Fibroblast of lung (primary cell): Measurements from ENCODE around the gene SGCA. TPM values are rescaled to one million over a fixed set of nuclear protein-coding genes. Genes with fewer than 3 reads are reported as not detected.

Experiments used
- DNase-seq, 2 donors: peaks; one replicate each; pipeline versions ENCODE4 v3.0.0 to v3.0.0-alpha.2; 2010; ENCODE audit warnings: low read depth in 2 of 2
- H2AFZ ChIP-seq: 2 replicates; pipeline ENCODE4 v1.5.1; 2012; ENCODE audit warnings: low read length, control low read depth, inconsistent platforms
- H3K27ac ChIP-seq: 2 replicates; pipeline ENCODE4 v1.5.1; 2011; ENCODE audit warnings: low read length, control low read depth; ENCODE audit not compliant: insufficient read depth
- H3K27me3 ChIP-seq: 2 replicates; pipeline ENCODE4 v1.5.1; 2011; ENCODE audit warnings: mild to moderate bottlenecking, low read length; ENCODE audit not compliant: control insufficient read depth, insufficient read depth
- H3K36me3 ChIP-seq: 2 replicates; pipeline ENCODE4 v1.5.1; 2011; ENCODE audit warnings: low read length; ENCODE audit not compliant: control insufficient read depth, insufficient read depth
- H3K4me1 ChIP-seq: 2 replicates; pipeline ENCODE4 v1.5.1; 2011; ENCODE audit warnings: low read length; ENCODE audit not compliant: control insufficient read depth, insufficient read depth; ENCODE audit errors: extremely low read depth
- H3K4me2 ChIP-seq: 2 replicates; pipeline ENCODE4 v1.5.1; 2011; ENCODE audit warnings: low read length, control low read depth; ENCODE audit not compliant: insufficient read depth; ENCODE audit errors: extremely low read depth
- H3K4me3 ChIP-seq, 4 experiments: fragments of 200-600 bp in 1 of 4; sonication (generic) in 1 of 4; replicated peaks in 1 of 4; 2 replicates each; pipeline ENCODE4 v1.5.1; 2011 to 2016; ENCODE audit warnings: low read length in 4 of 4, low read depth in 3 of 4, mild to moderate bottlenecking in 3 of 4, control low read depth in 2 of 4, inconsistent platforms in 1 of 4, mixed read lengths in 1 of 4; ENCODE audit not compliant: insufficient read depth in 1 of 4; ENCODE audit errors: control extremely low read depth in 1 of 4
- H3K79me2 ChIP-seq: 2 replicates; pipeline ENCODE4 v1.5.1; 2012; ENCODE audit warnings: mild to moderate bottlenecking, low read length, inconsistent platforms; ENCODE audit not compliant: control insufficient read depth, insufficient read depth
- H3K9ac ChIP-seq: 2 replicates; pipeline ENCODE4 v1.5.1; 2011; ENCODE audit warnings: mild to moderate bottlenecking, low read length, control low read depth; ENCODE audit not compliant: insufficient read depth
- H3K9me3 ChIP-seq: 2 replicates; pipeline ENCODE4 v1.5.1; 2012; ENCODE audit warnings: low read depth, low read length; ENCODE audit not compliant: control insufficient read depth, insufficient read depth
- H4K20me1 ChIP-seq: 2 replicates; pipeline ENCODE4 v1.5.1; 2011; ENCODE audit warnings: low read length; ENCODE audit not compliant: control insufficient read depth, insufficient read depth; ENCODE audit errors: extremely low read depth
- EZH2 ChIP-seq: IDR thresholded peaks from 2 replicates; pipeline ENCODE4 v1.5.1; 2012; ENCODE audit warnings: low read length, control low read depth, mild to moderate bottlenecking; ENCODE audit errors: missing control alignments
- polyA plus RNA-seq, 2 donors: library from polyadenylated mRNA; depleted of rRNA in 1 of 2; stranded (reverse) in 1 of 2; unstranded in 1 of 2; fragments of >200 nt; gene quantifications; 2 replicates each; pipeline ENCODE4 v1.2.1, GENCODE V29; 2011 to 2012; ENCODE audit warnings: missing spikeins in 1 of 2
- total RNA-seq: library from RNA; depleted of rRNA; stranded (reverse); fragments of >200 nt; gene quantifications from 2 replicates; pipeline ENCODE4 v1.2.1, GENCODE V29; 2014
- TF ChIP-seq, protein P1 (sequence below), 2 donors: IDR thresholded peaks in 1 of 2; conservative IDR thresholded peaks in 1 of 2; 1 replicate in 1 of 2; 2 replicates in 1 of 2; pipeline ENCODE4 v1.5.1; 2011 to 2012; ENCODE audit warnings: low read length in 2 of 2, control low read depth in 1 of 2, inconsistent platforms in 1 of 2, low read depth in 1 of 2, mild to moderate bottlenecking in 1 of 2

Gene SGCA
- total and polyA plus RNA-seq, 2 donors (not counting 1 experiment from before 2014, with no cell fraction given): 1.6 to 4.3 TPM

GRCh38 chr17:50129728-50130558 lies 35.9 kb upstream of the SGCA start, which contains the start of gene SAMD14:
SAMD14 (minus strand) TSS chr17:50130160; CDS start chr17:50124959, 5,201 bp downstream.
- H3K79me2 ChIP-seq: no peaks in the 10 kb centered on the region
- H3K27ac ChIP-seq: no peak within 1 kb of the TSS
- peaks cover 3% of the 10 kb centered on the region for H3K36me3 ChIP-seq
- H3K4me3 ChIP-seq: peak within 1 kb of the TSS; percentile 44 to 59 (median 54)
- peaks cover 14% of the 10 kb centered on the region for H3K4me1 ChIP-seq
- peak within 1 kb of the TSS; percentile 82 for H3K4me2 ChIP-seq
- H4K20me1 ChIP-seq: no peaks in the 10 kb centered on the region
- peak within 1 kb of the TSS; percentile 55 for H3K9ac ChIP-seq
- H2AFZ ChIP-seq: peak within 1 kb of the TSS; percentile 30
- DNase-seq: peak in 1 of 2 donors; percentile 58
- H3K27me3 ChIP-seq: no peaks in the 10 kb centered on the region
- TF ChIP-seq EZH2: no peak
- TF ChIP-seq, protein P1, sequence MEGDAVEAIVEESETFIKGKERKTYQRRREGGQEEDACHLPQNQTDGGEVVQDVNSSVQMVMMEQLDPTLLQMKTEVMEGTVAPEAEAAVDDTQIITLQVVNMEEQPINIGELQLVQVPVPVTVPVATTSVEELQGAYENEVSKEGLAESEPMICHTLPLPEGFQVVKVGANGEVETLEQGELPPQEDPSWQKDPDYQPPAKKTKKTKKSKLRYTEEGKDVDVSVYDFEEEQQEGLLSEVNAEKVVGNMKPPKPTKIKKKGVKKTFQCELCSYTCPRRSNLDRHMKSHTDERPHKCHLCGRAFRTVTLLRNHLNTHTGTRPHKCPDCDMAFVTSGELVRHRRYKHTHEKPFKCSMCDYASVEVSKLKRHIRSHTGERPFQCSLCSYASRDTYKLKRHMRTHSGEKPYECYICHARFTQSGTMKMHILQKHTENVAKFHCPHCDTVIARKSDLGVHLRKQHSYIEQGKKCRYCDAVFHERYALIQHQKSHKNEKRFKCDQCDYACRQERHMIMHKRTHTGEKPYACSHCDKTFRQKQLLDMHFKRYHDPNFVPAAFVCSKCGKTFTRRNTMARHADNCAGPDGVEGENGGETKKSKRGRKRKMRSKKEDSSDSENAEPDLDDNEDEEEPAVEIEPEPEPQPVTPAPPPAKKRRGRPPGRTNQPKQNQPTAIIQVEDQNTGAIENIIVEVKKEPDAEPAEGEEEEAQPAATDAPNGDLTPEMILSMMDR (conservative IDR thresholded peaks at IDR 0.05 in 1 of 2, IDR thresholded peaks at IDR 0.05 in 1 of 2; ENCODE audit: low read depth in 1 of 2, low read length in 2 of 2): no peak
- H3K9me3 ChIP-seq: no peaks in the 10 kb centered on the region

DNA sequence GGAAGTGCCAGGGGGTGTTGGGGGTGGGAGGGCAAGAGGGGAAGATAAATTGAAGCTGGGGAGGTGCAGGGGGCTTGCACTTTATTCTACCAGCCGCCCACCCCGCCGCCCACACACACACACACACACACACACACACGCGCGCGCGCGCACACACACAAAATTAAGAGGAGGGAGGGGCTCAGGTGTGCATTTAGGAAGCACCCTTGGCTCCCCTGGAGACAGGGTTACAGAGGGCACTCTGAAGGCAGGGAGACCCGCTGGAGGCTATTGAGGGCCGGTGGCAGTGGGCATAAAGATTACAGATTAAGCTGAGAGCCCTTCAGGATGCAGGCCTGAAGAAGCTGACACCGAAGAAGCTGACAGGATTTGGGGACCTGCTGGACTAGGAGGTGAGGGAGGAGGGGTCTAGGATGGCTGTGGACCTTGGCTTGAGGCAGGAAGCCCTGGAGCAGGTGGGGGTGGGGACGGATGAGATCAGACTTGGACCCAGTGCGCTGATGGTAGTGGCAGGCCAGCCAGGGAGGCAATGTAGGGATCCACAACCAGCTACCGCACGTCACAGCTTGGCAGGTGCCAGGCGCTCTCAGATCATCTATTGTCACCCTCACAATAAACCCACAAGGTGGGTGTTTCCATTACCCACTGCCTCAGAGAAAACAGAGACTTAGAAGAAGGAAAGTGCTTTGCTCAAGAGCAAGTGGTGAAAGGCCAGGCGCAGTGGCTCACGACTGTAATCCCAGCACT lies 35.1 kb upstream of the SGCA start:
- H2AFZ ChIP-seq: no peak overlapping the region
- no peak for DNase-seq
- H3K4me1 ChIP-seq: peaks cover 14% of the 10 kb centered on the region
- no peak overlapping the region for H3K9ac ChIP-seq
- TF ChIP-seq, protein P1 (conservative IDR thresholded peaks at IDR 0.05 in 1 of 2, IDR thresholded peaks at IDR 0.05 in 1 of 2; ENCODE audit: low read depth in 1 of 2, low read length in 2 of 2): no peak
- no peak for TF ChIP-seq EZH2
- no peaks in the 10 kb centered on the region for H4K20me1 ChIP-seq
- H3K4me3 ChIP-seq: peak overlapping the region in 1 of 4 experiments; percentile 59
- no peaks in the 10 kb centered on the region for H3K9me3 ChIP-seq
- no peaks in the 10 kb centered on the region for H3K27me3 ChIP-seq
- H3K79me2 ChIP-seq: no peaks in the 10 kb centered on the region
- H3K4me2 ChIP-seq: no peak overlapping the region
- no peak overlapping the region for H3K27ac ChIP-seq
- peaks cover 8% of the 10 kb centered on the region for H3K36me3 ChIP-seq

DNA sequence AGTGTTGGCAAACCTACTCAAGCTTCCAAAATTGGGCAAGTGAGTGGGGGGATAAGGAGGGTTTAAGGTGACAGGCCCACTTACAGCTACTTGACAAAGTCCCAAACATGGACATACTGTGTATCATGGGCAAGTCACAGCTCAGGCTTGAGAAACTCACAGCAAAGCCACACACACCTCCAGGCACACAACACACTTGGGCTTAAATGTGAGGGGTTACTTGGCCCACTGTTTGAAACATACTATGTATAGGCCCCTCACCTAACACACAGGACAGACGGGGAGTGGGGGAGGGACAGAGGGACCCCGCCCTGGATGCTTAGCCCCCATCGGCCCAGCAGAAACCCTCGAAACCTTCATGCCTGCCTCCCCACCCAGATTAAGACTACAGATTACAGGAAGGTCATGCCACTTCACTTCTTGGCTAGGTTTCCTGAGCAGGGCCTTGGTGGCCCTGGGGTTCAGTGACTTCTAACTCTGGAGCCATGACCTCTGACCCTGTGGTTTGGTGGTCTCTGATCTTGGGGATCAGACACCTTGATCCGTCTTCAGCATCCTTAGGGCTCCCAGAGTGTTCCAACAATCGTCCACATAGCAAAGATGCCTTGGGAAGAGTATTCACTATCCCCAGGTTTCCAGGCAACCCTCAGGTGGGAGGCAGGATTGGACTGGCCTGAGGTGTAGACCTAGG lies 33.6 kb upstream of the SGCA start:
- Histone ChIP-seq H3K27me3 (no peaks in the 10 kb centered on the region), H3K4me3 (no peak overlapping the region), H3K4me1 (peaks cover 14% of the 10 kb centered on the region), H3K9ac (no peak overlapping the region), H3K36me3 (peaks cover 16% of the 10 kb centered on the region), H3K9me3 (no peaks in the 10 kb centered on the region), H2AFZ (no peak overlapping the region), H4K20me1 (no peaks in the 10 kb centered on the region), H3K4me2 (no peak overlapping the region), H3K27ac (no peak overlapping the region), H3K79me2 (no peaks in the 10 kb centered on the region)
- no peak for TF ChIP-seq EZH2
- TF ChIP-seq, protein P1 (conservative IDR thresholded peaks at IDR 0.05 in 1 of 2, IDR thresholded peaks at IDR 0.05 in 1 of 2; ENCODE audit: low read depth in 1 of 2, low read length in 2 of 2): no peak
- DNase-seq: no peak
